LNCAP (cell line): Measurements from ENCODE around the gene SOAT1.

Experiments used
- CTCF ChIP-seq: fragments of 450-650 bp; IDR thresholded peaks from 2 replicates; pipeline ENCODE4 v1.5.1; 2017; ENCODE audit warnings: mild to moderate bottlenecking

Gene SOAT1

GRCh38 chr1:179264507-179264906, 29.1 kb upstream of the SOAT1 start:
- no peak for TF ChIP-seq CTCF

- no peak for TF ChIP-seq CTCF
Observed at GRCh38 chr1:179269071-179269470, 24.5 kb upstream of the SOAT1 start.

- TF ChIP-seq CTCF: no peak
Observed at GRCh38 chr1:179278920-179279319, 14.7 kb upstream of the SOAT1 start.

GRCh38 chr1:179283992-179284391, 9.6 kb upstream of the SOAT1 start:
- TF ChIP-seq CTCF: no peak

GRCh38 chr1:179287946-179288345, 5.7 kb upstream of the SOAT1 start:
- TF ChIP-seq CTCF: no peak

- no peak for TF ChIP-seq CTCF
Observed at GRCh38 chr1:179288977-179289376, 4.6 kb upstream of the SOAT1 start.

GRCh38 chr1:179295164-179295755, 1.7 kb downstream of the SOAT1 start:
- no peak for TF ChIP-seq CTCF
